Fibroblast of villous mesenchyme (primary cell): ENCODE data around the gene PAPLN. TPM values are rescaled to one million over a fixed set of nuclear protein-coding genes. Genes with fewer than 3 reads are reported as not detected.

Experiments used
- DNase-seq: peaks from one replicate; pipeline ENCODE4 v3.0.0-alpha.2; 2010; ENCODE audit warnings: low read depth
- H3K4me3 ChIP-seq: 2 replicates; pipeline ENCODE4 v1.5.1; 2011; ENCODE audit warnings: low read depth, mild to moderate bottlenecking, low read length
- CTCF ChIP-seq: IDR thresholded peaks from 2 replicates; pipeline ENCODE4 v1.5.1; 2012; ENCODE audit warnings: low read depth, mild to moderate bottlenecking, low read length; ENCODE audit not compliant: insufficient read depth
- total RNA-seq: library from RNA; depleted of rRNA; stranded (reverse); fragments of >200 nt; gene quantifications from 2 replicates; pipeline ENCODE4 v1.2.3, GENCODE V29; 2012

Gene PAPLN
- total RNA-seq, 1 donor: 4.3 TPM

DNA sequence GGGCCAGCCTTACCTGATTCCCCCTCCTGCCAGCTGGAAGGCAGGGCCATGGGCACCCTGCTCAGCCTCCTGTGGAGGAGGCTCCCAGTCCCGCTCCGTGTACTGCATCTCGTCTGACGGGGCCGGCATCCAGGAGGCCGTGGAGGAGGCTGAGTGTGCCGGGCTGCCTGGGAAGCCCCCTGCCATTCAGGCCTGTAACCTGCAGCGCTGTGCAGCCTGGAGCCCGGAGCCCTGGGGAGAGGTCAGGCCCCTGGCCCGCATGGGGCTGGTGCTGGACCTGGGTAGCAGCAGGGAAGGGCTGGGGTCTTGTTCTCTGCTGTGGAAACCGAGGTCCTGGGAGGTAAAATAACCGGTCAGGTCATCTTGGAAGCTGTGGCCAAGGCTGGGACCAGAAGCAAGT is 16.4 kb downstream of the PAPLN start:
- no peak for TF ChIP-seq CTCF
- DNase-seq: no peak
- no peak overlapping the region for H3K4me3 ChIP-seq

- no peak overlapping the region for H3K4me3 ChIP-seq
- DNase-seq: no peak
- no peak for TF ChIP-seq CTCF
Measured at GRCh38 chr14:73254247-73255004, 17.1 kb downstream of the PAPLN start.

DNA sequence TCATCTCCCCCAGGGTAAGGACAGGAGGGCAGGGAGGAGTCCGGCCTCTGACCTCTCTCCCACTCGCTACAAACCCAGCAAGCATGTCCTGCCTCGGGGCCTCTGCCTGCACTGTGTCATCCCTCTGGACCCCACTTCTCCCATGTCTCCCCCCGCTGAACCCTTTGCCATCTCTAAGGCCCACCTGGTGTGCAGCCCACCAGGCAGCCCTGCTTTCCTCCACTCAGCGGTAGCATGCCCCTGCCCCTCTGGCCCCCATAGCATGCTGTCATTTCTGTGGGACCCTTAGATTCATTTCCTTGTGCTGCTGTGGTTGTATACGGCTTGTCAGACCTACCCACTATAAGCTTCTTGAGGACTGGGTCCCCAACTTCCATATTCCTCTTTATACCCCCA is 17.7 kb downstream of the PAPLN start:
- DNase-seq: no peak
- no peak overlapping the region for H3K4me3 ChIP-seq
- no peak for TF ChIP-seq CTCF

- no peak for DNase-seq
- no peak for TF ChIP-seq CTCF
- no peak overlapping the region for H3K4me3 ChIP-seq
Measured at GRCh38 chr14:73255693-73256225, 18.5 kb downstream of the PAPLN start.

GRCh38 chr14:73258076-73258475 is 20.8 kb downstream of the PAPLN start:
- no peak for TF ChIP-seq CTCF
- DNase-seq: no peak
- H3K4me3 ChIP-seq: no peak overlapping the region

DNA sequence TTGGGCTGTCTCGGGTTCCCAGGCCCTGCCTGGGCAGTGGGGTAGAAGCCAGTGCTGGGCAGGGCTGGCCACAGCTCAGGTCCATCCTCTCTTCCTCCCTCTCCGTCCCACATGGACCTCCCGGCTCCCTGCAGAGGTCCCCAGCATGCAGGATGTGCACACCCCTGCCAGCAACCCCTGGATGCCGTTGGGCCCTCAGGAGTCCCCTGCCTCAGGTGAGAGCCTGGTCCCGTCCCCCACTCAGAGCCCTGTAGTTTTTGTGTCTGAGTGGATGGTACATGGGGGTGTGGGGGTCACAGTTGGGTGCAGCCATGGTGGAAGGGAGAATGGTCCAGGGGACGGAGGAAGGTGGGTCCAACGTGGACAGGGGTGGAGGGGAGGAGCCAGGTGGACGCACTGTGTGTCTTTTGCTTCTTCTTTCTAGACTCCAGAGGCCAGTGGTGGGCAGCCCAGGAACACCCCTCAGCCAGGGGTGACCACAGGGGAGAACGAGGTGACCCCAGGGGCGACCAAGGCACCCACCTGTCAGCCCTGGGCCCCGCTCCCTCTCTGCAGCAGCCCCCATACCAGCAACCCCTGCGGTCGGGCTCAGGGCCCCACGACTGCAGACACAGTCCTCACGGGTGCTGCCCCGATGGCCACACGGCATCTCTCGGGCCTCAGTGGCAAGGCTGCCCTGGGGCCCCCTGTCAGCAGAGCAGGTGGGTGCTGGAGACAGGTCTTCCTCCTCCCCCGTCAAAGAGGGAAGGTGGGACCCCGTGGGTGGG is 21.7 kb downstream of the PAPLN start:
- H3K4me3 ChIP-seq: no peak overlapping the region
- TF ChIP-seq CTCF: no peak
- DNase-seq: no peak
